GM18498 (cell line): Measurements from ENCODE around the gene RPTOR.

Experiments used
- ATAC-seq: cut with Tn5 transposase; IDR thresholded peaks from one replicate; pipeline ENCODE4 v1.9.1; 2021; ENCODE audit warnings: mild to moderate bottlenecking, moderate library complexity; ENCODE audit not compliant: unreplicated experiment

Gene RPTOR

GRCh38 chr17:80839026-80839345, 294.3 kb downstream of the RPTOR start:
- ATAC-seq, result no peak

- no peak for ATAC-seq
These were observed 294.9 kb downstream of the RPTOR start for GRCh38 chr17:80839511-80839941.

- ATAC-seq, result no peak
These were observed 295.3 kb downstream of the RPTOR start for GRCh38 chr17:80839970-80840369.

- no peak for ATAC-seq
These were observed 297.9 kb downstream of the RPTOR start for GRCh38 chr17:80842456-80843013.

GRCh38 chr17:80843741-80844156, 299.1 kb downstream of the RPTOR start:
- ATAC-seq, result no peak

- ATAC-seq, result no peak
These were observed 299.9 kb downstream of the RPTOR start for GRCh38 chr17:80844418-80844990.

DNA sequence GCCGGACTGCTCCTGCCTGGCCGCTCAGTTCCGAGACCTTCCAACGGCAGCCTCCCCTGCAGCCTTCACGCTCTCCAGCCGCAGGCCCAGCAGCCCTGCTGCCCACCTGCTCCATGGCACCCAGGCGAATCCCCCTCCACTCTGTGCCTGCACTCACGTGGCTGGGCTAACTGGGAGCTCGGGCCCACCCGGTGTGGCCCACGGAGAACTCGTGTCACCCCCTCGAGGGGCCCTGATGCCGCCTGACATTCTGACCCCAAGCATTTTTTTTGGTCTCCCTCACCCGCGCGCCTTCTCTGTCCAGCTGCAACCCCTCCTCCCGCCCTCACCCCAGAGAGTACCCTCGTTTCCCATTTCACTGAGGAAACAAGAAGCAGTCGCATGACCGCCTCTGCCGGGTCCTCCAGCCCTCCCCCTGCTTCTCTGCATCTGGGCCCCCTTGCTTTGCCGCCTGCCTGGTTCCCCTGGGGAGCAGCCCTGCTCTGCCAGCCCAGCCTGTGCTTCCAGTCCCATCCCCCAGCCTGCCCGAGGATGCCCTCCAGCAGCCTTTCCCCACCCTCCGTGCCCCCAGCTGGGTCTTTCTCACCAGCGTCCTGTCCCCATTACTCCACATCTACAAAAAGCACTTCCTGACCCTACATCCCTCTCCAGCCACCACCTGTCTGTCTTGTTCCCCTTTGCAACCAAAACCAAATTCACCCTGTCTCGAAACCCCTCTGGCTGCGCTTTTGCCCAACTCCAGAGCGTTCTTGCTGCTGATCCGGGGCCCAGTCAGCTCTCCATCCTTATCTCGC, 300.6 kb downstream of the RPTOR start:
- ATAC-seq, result no peak

- ATAC-seq, result no peak
These were observed 301.4 kb downstream of the RPTOR start for GRCh38 chr17:80845863-80846671.

DNA sequence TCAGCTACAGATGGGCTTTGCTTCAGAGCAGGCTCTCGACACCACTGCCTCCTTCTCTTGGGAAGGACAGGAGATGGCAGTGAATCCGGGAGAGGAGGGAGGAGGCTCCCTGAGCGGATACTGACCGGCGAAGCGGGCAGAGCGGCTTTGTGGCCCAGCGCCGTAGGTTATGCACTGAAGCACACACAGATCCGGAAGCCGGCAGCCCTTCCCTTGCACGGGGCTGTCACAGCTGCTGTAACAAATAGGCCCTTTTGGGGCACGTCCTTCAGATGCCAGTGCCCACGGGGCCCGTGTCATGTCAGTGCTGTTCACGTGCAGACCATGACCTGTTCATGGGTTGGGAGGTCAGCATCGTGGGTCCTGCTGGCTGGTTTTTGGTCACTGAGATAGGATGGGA, 302.3 kb downstream of the RPTOR start:
- no peak for ATAC-seq

DNA sequence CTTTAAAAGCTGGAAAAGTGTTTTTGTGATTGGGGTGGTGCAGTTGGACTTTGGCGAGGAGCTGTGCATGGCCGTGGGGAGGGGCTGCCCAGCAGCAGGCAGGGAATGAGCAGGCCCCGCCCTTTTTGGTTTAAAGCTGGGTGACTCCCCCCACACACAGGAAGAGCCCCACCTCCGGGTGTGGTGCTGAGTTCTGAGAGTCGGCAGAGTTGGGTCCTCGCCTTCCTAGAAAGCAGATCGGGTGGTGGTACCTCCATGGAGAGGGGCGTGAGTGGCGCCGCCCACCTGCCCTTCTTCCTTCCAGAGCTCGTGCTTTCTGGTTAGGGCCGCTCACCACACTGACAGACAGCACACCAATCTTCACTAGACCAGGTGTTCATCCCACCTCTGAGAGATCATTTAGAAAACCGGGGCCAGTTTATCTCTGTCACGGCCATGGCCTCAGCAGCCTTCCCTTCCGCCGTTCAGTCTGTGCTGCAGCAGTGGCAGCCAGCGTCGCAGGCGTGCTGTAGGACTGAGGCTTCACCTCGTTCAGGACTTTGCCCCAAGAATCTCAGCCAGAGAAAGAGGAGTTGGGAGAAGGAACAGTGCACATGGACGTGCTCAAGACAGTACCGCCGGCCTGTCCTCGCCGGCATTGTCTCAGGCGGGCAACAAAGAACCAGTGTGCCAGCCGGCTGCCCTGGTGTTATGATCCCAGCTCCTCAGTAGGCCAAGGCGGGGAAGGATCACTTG, 303.0 kb downstream of the RPTOR start:
- no peak for ATAC-seq

DNA sequence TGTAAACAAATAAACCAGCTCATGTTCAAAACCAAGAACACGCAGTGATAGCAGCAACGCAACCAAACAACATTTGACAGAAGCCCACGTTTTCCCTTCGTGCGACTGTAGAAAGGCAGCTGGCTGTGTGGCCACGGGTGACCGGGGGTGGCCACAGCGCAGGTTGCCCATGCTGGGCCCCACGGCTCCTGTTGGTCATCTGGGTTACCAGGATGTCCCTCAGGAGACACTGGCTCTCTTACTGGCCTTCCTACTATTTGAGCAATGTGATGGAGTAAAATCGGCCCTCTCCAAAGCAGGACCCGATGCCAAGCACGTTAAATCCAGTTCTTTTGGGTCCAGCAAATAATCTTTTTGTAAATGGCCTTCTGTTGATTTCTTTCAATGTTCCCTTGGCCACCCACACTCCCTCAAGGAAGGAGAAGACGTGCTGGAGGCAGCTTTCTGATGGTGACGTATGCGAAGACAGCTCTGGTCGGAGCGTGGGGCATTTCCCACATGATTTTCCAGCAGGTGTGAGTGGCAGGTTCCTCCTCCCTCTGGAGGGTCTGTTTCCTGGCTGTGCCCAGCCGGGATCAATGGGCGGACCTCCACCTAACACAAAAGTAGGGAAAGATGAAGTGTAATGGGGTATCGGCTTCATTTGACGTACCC, 303.9 kb downstream of the RPTOR start:
- ATAC-seq, result no peak

GRCh38 chr17:80849119-80849518, 304.5 kb downstream of the RPTOR start:
- no peak for ATAC-seq

DNA sequence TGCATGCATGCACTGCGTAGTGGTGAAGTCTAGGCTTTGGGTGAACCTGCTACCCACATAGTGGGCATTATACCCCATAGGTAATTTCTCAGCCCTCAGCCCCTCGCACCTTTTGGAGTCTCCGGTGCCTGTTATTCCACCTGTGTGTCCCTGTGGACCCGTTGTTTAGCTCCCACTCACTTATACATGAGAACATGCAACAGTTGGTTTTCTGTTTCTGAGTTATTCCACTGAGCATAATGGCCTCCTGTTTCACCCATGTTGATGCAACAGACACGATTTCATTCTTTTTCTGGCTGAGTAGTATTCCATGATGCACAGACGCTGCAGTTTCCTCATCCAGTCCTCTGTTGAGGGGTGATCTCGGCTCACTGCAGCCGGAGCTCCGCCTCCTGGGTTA, 305.5 kb downstream of the RPTOR start:
- no peak for ATAC-seq

- ATAC-seq, result no peak
These were observed 306.2 kb downstream of the RPTOR start for GRCh38 chr17:80850817-80851216.

DNA sequence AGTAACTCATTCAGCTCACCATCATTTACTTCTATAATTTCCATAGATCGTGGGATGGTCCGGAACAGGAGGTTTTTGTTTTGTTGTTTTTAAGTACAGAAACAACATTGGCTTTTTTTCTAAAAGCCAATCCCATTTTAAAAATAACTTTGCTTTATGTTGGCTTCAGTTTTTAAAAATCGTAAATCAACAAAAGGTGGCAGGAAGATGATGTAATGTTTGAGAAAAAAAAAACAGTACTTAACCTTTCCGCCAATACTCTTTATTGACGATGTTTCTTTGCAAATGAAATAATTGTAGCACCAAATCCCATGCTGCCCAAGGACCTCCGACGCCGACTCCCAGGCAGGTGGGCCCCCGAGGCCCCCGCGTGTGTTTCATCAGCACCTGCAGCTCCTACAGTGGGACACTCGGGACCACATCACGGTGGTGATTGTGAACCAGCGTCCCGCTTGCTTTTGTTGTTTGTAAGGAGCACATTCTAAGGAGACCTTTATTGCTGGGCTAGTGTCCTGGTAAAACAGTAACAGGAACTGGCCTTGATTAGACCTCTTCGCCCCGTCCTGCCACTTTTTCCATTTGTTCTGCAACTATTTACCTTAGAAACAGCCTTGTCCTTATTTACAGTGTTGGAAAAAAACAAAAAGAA, 306.8 kb downstream of the RPTOR start:
- no peak for ATAC-seq

DNA sequence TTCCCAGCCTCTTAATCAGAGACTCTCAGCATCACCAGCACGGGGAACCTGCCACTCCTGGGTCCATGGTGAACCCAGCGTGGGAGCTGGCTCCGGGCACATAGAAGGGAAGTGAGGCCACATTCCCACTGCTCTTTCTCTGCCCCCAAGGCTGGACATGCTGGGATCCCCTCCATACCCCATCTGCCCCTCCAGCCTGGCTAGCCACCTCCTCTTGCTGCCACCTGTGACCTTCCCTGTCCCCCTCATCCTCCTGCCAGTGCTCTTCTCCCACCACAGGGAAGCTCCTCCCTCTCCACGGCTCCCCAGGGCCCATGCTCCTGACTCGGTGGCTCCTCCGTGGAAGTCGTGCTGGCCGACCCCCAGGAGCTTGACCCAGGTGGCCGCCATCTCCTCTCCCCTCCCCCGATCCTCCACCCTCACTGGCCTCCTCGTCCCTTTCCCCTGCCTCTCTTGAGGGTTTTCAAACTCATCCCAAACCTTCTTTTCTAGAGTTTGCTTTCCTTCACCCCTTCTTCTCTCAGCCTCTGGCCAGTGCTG, 307.9 kb downstream of the RPTOR start:
- ATAC-seq, result no peak

- no peak for ATAC-seq
These were observed 308.4 kb downstream of the RPTOR start for GRCh38 chr17:80853076-80853475.

GRCh38 chr17:80854220-80854619, 309.6 kb downstream of the RPTOR start:
- ATAC-seq, result no peak

GRCh38 chr17:80855196-80855947, 310.7 kb downstream of the RPTOR start:
- no peak for ATAC-seq
